ENCODE data around the gene OTUB1. TPM values are rescaled to one million over a fixed set of nuclear protein-coding genes. Genes with fewer than 3 reads are reported as not detected.
A peak's percentile ranks its signal among the peaks of the same experiment; 100 is the strongest.

OTUB1 gene
- total RNA-seq, 2 donors from 2014 or later: 87.7 to 95.1 TPM

DNA sequence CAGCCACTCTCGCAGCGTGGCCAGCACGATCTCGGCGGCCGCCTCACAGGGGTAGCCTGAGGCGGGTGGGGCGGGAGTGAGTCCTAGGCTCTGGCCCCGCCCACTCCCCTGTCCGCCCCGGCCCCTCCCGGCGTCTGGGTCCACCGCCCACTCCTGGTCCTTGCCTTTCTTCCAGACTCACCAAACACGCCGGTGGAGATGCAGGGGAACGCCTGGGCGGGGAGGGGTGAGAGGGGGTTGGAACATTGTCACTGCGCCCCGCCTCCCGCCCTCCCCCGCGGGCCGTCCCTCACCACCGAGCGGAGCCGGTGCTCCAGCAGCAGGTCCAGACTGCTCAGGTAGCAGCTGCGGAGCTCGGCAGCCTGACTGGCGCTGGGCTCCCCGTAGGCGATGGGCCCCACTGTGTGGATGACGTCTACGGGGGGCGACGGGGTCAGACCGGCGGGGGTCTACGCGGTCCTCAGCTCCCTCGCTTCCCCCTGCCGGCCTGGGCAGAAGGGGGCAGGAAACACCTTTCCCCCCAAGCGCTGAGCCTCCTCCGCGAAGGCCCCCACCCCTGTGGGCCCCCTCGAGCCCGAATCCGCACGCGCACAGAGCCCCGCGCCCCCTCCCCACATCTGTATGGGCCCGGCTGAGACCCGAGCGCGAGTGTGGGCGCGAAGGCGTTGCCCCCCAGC, 13.2 kb downstream of the OTUB1 start:
- Mint-ChIP-seq H3K4me1 (peaks cover 4% of the 10 kb centered on the region), H3K4me3 (peak overlapping the region; percentile 40), H3K9me3 (no peaks in the 10 kb centered on the region), H3K27ac (no peak overlapping the region), H3K27me3 (ENCODE audit: insufficient read depth) (peaks cover 38% of the 10 kb centered on the region), H3K36me3 (ENCODE audit: low read depth) (peaks cover 28% of the 10 kb centered on the region)
- no peak overlapping the region for H3K9ac ChIP-seq (ENCODE audit: extremely low read depth, low read length, poor library complexity, severe bottlenecking)
- peaks cover 13% of the 10 kb centered on the region for H3K27me3 ChIP-seq (ENCODE audit: control insufficient read depth, insufficient read depth, low read length, poor library complexity, severe bottlenecking)
- peak; percentile 94 for DNase-seq
- H3K4me3 ChIP-seq (ENCODE audit: low read length): no peak overlapping the region
- H3K27ac ChIP-seq (ENCODE audit: low read depth, low read length): no peak overlapping the region
- 3 to 7% methylated on average over 8 to 58 of the region's 59 CpGs for WGBS, 2 experiments (ENCODE audit: insufficient coverage in 1 of 2, insufficient read length in 1 of 2)
- peaks cover 25% of the 10 kb centered on the region for H3K36me3 ChIP-seq (ENCODE audit: control insufficient read depth, insufficient read depth, low read length)
- TF ChIP-seq, protein P1, sequence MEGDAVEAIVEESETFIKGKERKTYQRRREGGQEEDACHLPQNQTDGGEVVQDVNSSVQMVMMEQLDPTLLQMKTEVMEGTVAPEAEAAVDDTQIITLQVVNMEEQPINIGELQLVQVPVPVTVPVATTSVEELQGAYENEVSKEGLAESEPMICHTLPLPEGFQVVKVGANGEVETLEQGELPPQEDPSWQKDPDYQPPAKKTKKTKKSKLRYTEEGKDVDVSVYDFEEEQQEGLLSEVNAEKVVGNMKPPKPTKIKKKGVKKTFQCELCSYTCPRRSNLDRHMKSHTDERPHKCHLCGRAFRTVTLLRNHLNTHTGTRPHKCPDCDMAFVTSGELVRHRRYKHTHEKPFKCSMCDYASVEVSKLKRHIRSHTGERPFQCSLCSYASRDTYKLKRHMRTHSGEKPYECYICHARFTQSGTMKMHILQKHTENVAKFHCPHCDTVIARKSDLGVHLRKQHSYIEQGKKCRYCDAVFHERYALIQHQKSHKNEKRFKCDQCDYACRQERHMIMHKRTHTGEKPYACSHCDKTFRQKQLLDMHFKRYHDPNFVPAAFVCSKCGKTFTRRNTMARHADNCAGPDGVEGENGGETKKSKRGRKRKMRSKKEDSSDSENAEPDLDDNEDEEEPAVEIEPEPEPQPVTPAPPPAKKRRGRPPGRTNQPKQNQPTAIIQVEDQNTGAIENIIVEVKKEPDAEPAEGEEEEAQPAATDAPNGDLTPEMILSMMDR (conservative IDR thresholded peaks at IDR 0.05): no peak
- H3K9me3 ChIP-seq (ENCODE audit: control insufficient read depth, low read length): no peaks in the 10 kb centered on the region
- H3K4me1 ChIP-seq (ENCODE audit: control insufficient read depth, insufficient read depth, low read length): no peaks in the 10 kb centered on the region

GRCh38 chr11:64000026-64000739, 13.9 kb downstream of the OTUB1 start:
- H3K36me3 ChIP-seq (ENCODE audit: control insufficient read depth, insufficient read depth, low read length): peaks cover 18% of the 10 kb centered on the region
- peak; percentile 91 for DNase-seq
- WGBS, 2 experiments (ENCODE audit: insufficient coverage in 1 of 2, insufficient read length in 1 of 2): 3 to 9% methylated on average over 25 to 67 of the region's 67 CpGs
- H3K9ac ChIP-seq (ENCODE audit: extremely low read depth, low read length, poor library complexity, severe bottlenecking): no peak overlapping the region
- Mint-ChIP-seq H3K27me3 (ENCODE audit: insufficient read depth) (peaks cover 44% of the 10 kb centered on the region), H3K4me1 (peaks cover 4% of the 10 kb centered on the region), H3K4me3 (peak overlapping the region; percentile 40), H3K36me3 (ENCODE audit: low read depth) (peaks cover 21% of the 10 kb centered on the region), H3K9me3 (no peaks in the 10 kb centered on the region), H3K27ac (no peak overlapping the region)
- H3K27ac ChIP-seq (ENCODE audit: low read depth, low read length): no peak overlapping the region
- H3K4me1 ChIP-seq (ENCODE audit: control insufficient read depth, insufficient read depth, low read length): no peaks in the 10 kb centered on the region
- TF ChIP-seq, protein P1 (conservative IDR thresholded peaks at IDR 0.05): peak; percentile 93
- no peaks in the 10 kb centered on the region for H3K9me3 ChIP-seq (ENCODE audit: control insufficient read depth, low read length)
- H3K4me3 ChIP-seq (ENCODE audit: low read length): no peak overlapping the region
- peaks cover 15% of the 10 kb centered on the region for H3K27me3 ChIP-seq (ENCODE audit: control insufficient read depth, insufficient read depth, low read length, poor library complexity, severe bottlenecking)

DNA sequence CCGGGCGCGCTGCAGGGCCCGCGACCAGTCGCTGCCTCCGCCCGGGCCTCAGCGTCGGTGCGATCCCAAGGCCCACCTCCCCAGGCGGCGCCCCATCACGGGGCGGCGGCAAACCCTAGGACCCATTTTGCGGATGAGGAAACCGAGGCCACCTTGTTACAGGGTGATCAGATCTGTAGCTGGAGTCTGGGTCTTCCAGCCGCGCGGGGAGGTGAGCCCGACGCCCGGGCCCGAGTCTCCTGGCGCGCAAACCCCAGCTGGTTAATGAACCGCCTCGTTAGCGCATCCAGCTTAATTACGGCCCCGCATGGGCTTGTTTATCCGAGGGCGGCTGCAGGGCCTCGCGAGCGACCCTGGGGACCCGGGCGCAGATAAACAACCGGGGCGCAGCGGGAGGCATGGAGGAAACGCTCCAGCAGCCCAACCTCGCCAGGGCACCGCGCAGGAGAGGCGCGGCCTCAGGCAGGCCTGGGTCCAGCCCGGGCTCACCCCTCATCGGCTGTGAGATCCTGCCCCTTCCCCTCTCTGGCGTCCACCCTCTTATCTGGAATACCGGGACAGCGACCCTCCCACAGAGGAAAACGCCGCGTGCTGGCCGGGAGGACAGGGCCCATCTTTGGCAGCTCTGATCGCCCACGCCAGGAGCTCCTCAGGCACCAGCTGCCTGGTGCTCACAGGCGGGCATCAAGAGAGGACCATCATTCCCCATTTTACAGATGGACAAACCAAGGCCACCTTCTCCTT, 14.7 kb downstream of the OTUB1 start:
- H3K4me3 Mint-ChIP-seq: no peak overlapping the region

More for the DNA sequence above, 14.7 kb downstream of the OTUB1 start:
- Histone ChIP-seq H3K27ac (ENCODE audit: low read depth, low read length) (no peak overlapping the region), H3K9me3 (ENCODE audit: control insufficient read depth, low read length) (no peaks in the 10 kb centered on the region), H3K36me3 (ENCODE audit: control insufficient read depth, insufficient read depth, low read length) (peaks cover 14% of the 10 kb centered on the region), H3K9ac (ENCODE audit: extremely low read depth, low read length, poor library complexity, severe bottlenecking) (no peak overlapping the region), H3K4me3 (ENCODE audit: low read length) (no peak overlapping the region), H3K4me1 (ENCODE audit: control insufficient read depth, insufficient read depth, low read length) (no peaks in the 10 kb centered on the region), H3K27me3 (ENCODE audit: control insufficient read depth, insufficient read depth, low read length, poor library complexity, severe bottlenecking) (peaks cover 22% of the 10 kb centered on the region)
- no peak for DNase-seq
- H3K27ac Mint-ChIP-seq: no peak overlapping the region
- 69 to 76% methylated on average over 42 to 60 of the region's 60 CpGs for WGBS, 2 experiments (ENCODE audit: insufficient coverage in 1 of 2, insufficient read length in 1 of 2)
- TF ChIP-seq, protein P1 (conservative IDR thresholded peaks at IDR 0.05): peak; percentile 8
- no peaks in the 10 kb centered on the region for H3K9me3 Mint-ChIP-seq
- H3K27me3 Mint-ChIP-seq (ENCODE audit: insufficient read depth): peaks cover 51% of the 10 kb centered on the region
- H3K4me1 Mint-ChIP-seq: peaks cover 4% of the 10 kb centered on the region
- H3K36me3 Mint-ChIP-seq (ENCODE audit: low read depth): peaks cover 19% of the 10 kb centered on the region
